GM12873 (cell line): ENCODE results near the gene ECI1.

Experiments used
- TF ChIP-seq, protein P1 (sequence below): IDR thresholded peaks from 2 replicates; pipeline ENCODE4 v1.5.1; 2012; ENCODE audit warnings: low read depth, mild to moderate bottlenecking, moderate library complexity, low read length, control low read depth; ENCODE audit not compliant: insufficient read depth; ENCODE audit errors: missing control alignments

Gene ECI1

GRCh38 chr16:2208308-2208707 is 43.1 kb downstream of the ECI1 start:
- TF ChIP-seq, protein P1, sequence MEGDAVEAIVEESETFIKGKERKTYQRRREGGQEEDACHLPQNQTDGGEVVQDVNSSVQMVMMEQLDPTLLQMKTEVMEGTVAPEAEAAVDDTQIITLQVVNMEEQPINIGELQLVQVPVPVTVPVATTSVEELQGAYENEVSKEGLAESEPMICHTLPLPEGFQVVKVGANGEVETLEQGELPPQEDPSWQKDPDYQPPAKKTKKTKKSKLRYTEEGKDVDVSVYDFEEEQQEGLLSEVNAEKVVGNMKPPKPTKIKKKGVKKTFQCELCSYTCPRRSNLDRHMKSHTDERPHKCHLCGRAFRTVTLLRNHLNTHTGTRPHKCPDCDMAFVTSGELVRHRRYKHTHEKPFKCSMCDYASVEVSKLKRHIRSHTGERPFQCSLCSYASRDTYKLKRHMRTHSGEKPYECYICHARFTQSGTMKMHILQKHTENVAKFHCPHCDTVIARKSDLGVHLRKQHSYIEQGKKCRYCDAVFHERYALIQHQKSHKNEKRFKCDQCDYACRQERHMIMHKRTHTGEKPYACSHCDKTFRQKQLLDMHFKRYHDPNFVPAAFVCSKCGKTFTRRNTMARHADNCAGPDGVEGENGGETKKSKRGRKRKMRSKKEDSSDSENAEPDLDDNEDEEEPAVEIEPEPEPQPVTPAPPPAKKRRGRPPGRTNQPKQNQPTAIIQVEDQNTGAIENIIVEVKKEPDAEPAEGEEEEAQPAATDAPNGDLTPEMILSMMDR, result no peak

DNA sequence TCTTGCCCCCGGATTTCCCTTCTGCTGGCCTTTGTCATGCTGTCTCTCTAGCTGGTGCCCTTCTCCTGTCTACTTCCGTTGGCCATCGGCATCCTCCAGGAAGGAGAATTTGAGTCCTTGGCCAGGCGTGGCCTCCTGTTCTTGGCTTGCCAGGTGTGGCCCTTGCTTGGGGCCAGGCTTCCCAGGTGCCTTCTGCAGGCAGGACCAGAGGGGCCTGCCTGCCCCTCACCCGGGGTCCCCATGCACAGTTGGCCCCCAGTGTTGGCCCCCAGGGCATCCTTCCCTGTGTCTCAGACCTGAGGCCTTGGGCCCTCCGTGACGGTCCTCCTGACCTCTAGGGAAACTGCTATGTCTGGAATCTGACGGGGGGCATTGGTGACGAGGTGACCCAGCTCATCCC is 43.5 kb downstream of the ECI1 start:
- TF ChIP-seq, protein P1, result no peak

GRCh38 chr16:2206780-2207433 is 44.5 kb downstream of the ECI1 start:
- TF ChIP-seq, protein P1, result no peak

DNA sequence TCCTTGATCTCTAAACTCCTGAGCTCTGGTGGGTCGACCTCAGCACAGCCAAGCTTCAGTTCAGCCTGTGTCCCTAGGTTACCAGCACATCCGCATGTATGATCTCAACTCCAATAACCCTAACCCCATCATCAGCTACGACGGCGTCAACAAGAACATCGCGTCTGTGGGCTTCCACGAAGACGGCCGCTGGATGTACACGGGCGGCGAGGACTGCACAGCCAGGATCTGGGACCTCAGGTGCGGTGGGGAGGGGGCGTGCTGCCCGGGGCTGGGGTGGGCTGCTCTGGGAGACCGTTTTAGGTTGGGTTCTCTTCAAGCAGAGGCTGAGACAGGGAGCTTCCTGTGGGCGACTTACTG is 45.0 kb downstream of the ECI1 start:
- TF ChIP-seq, protein P1, result no peak

GRCh38 chr16:2205967-2206313 is 45.4 kb downstream of the ECI1 start:
- TF ChIP-seq, protein P1, result no peak

- TF ChIP-seq, protein P1, result peak; percentile 17
These were observed 46.1 kb downstream of the ECI1 start, which contains the start of gene MLST8 for GRCh38 chr16:2205104-2205966. MLST8 (plus strand) TSS chr16:2205454; CDS start chr16:2206086, 632 bp downstream.

GRCh38 chr16:2204416-2205103 is 46.8 kb downstream of the ECI1 start:
- TF ChIP-seq, protein P1, result no peak
